Psoas muscle (tissue), 8 donors: ENCODE results near the gene MRPL40. TPM values are rescaled to one million over a fixed set of nuclear protein-coding genes. Genes with fewer than 3 reads are reported as not detected.
"Not testable (repeated sequence)": the region's sequence is repeated elsewhere in the genome, so short reads cannot be mapped to it uniquely, and the experiment has no call there.

Experiments
- ATAC-seq, 4 donors: fragments of 200-7000 bp; cut with Tn5 transposase; one replicate each; pipeline ENCODE4 v1.9.1; 2020; ENCODE audit warnings: moderate library complexity in 3 of 4, mild to moderate bottlenecking in 2 of 4
- DNase-seq, 2 donors: peaks; one replicate each; pipeline ENCODE4 v3.0.0-alpha.2; 2020
- H3K27ac ChIP-seq: fragments of 200-600 bp; one replicate; pipeline ENCODE4 v1.8.0; 2022
- H3K27me3 ChIP-seq, 3 donors: fragments of 200-600 bp in 1 of 3; one replicate each; pipeline versions ENCODE4 v1.6.1 to v1.8.0; 2013 to 2022; ENCODE audit warnings: low read length in 2 of 3, mild to moderate bottlenecking in 2 of 3, moderate library complexity in 1 of 3; ENCODE audit not compliant: insufficient read depth in 3 of 3
- H3K36me3 ChIP-seq, 2 donors: fragments of 200-600 bp in 1 of 2; one replicate each; pipeline versions ENCODE4 v1.6.1 to v1.8.0; 2013 to 2022; ENCODE audit warnings: low read depth in 1 of 2, mild to moderate bottlenecking in 1 of 2, moderate library complexity in 1 of 2; ENCODE audit not compliant: insufficient read depth in 1 of 2
- H3K4me1 ChIP-seq: fragments of 200-600 bp; one replicate; pipeline ENCODE4 v1.8.0; 2022
- H3K4me3 ChIP-seq: fragments of 200-600 bp; one replicate; pipeline ENCODE4 v1.8.0; 2022; ENCODE audit warnings: mild to moderate bottlenecking
- H3K9me3 ChIP-seq: fragments of 200-600 bp; one replicate; pipeline ENCODE4 v1.8.0; 2022
- WGBS, 3 donors: extraction: QIAGEN DNeasy Blood & Tissue Kit; methylation state at CpG; one replicate each; pipeline versions ENCODE4 v1.1.6 to v1.1.7; 2013; 5-methylcytosine and 5-hydroxymethylcytosine counted together
- intact Hi-C, 2 donors: fragments of 100-400 bp; cut with DNase I; formaldehyde crosslinking; loops; one replicate each; pipeline versions ENCODE4 v1.11.0 to v1.14.2; 2022
- polyA plus RNA-seq, 3 donors: library from polyadenylated mRNA; stranded (reverse); fragments of 200-250 nt; gene quantifications; one replicate each; pipeline ENCODE4 v1.2.3, GENCODE V29; 2013
- total RNA-seq, 4 donors: library from RNA; stranded (reverse); fragmentation: NEBNext Ultra II Directional in 2 of 4; extraction: Animal tissue kit (Norgen Biotek cat#: 25700) in 2 of 4; gene quantifications; one replicate each; pipeline versions ENCODE4 v1.2.1 to v1.2.4, GENCODE V29; 2021 to 2023
- TF ChIP-seq, protein P1 (sequence below): fragments of 200-600 bp; IDR thresholded peaks from one replicate; pipeline ENCODE4 v1.8.0; 2022; ENCODE audit warnings: antibody characterized with exemption
- donor health status: healthy with polysubstance abuse.
- donor health status: DM: no; HTN: no; CAD: no; lungs with moderate emphysema.
- donor health status: Bipolar disorder and iron deficiency.
- donor health status: healthy.
- donor health status: DM: yes; HTN: yes; CAD: no.
- donor health status: DM: no; HTN: no; CAD: no.
- donor health status: DM: no; HTN: no; CAD: no.
- donor health status: DM: yes; HTN: yes; CAD: no.

MRPL40 gene
- total and polyA plus RNA-seq, 7 donors: 45.8 to 78.6 (median 60.1) TPM

DNA sequence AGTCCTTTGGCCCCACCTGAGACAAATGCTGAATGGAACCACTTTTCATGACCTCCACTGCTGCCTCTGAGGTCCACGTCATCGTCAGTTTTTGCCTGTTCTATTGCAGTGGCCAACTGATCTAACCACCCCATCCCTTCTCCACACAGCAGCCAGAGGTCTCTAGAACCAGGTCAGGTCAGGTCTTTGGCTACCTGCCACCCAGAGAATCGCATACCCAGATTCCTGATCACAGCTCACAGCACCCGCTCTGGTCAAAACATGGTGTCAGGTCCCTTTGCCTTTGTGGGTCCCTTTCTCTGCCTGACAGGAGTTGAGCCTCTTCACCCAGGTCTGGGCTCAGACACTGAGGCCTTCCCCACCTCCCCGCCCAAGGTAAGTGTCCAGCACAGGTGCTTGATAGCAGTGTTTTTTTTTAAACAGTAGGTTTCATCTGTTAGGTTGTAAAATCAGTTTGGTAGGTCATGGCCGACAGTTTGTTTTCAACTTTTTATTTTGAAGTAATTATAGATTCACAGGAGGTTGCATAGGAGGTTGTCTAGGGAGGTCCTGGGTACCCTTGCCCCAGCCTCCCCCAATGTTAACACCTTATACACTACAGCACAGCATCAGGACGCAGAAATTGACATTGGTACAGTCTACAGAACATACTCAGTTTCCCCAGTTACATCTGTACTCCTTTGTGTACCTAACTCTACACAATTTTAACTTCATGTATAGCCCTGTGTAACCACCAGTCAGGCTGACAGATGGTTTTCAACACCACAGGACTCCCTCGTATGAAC lies 8.3 kb downstream of the MRPL40 start:
- peak; percentile 43 to 81 for DNase-seq
- TF ChIP-seq, protein P1, sequence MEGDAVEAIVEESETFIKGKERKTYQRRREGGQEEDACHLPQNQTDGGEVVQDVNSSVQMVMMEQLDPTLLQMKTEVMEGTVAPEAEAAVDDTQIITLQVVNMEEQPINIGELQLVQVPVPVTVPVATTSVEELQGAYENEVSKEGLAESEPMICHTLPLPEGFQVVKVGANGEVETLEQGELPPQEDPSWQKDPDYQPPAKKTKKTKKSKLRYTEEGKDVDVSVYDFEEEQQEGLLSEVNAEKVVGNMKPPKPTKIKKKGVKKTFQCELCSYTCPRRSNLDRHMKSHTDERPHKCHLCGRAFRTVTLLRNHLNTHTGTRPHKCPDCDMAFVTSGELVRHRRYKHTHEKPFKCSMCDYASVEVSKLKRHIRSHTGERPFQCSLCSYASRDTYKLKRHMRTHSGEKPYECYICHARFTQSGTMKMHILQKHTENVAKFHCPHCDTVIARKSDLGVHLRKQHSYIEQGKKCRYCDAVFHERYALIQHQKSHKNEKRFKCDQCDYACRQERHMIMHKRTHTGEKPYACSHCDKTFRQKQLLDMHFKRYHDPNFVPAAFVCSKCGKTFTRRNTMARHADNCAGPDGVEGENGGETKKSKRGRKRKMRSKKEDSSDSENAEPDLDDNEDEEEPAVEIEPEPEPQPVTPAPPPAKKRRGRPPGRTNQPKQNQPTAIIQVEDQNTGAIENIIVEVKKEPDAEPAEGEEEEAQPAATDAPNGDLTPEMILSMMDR: no peak
- peaks cover 65% of the 10 kb centered on the region for H3K4me1 ChIP-seq

DNA sequence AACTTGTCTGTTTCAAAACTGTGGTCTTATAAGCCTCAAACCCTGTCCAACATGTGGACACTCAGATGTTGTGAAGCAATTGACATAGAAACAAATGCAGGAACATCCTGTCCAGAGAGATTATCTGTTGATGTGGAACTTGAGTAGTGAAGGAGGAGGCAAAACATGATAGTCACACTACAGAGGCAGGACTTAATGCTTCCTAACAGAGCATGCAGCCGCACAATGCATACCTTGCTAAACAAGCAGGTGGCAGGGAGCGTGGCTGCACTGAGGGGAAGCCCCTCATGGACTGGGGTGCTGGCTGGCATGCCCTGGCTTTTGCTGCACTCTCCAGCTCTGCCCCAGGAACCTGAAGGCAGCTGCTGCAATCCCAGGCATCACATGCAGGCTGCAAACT lies 9.8 kb downstream of the MRPL40 start:
- Histone ChIP-seq H3K27ac (peak overlapping the region; percentile 73), H3K9me3 (no peaks in the 10 kb centered on the region), H3K4me3 (no peak overlapping the region), H3K36me3 (peaks cover 0 to 23% of the 10 kb centered on the region in 2 donors), H3K27me3 (no peaks in the 10 kb centered on the region), H3K4me1 (peaks cover 78% of the 10 kb centered on the region)
- peak; percentile 50 to 76 (median 72) for ATAC-seq
- intact Hi-C loops: loop anchor here (5.0 to 10.0 kb wide), 2 partner anchors 35 to 147 kb away; partner anchors contain the start of genes CDC45 (in 1 of the 2), CLTCL1 (in 1 of the 2) and UFD1 (in 1 of the 2)
- DNase-seq: peak in 1 of 2 donors; percentile 73
- TF ChIP-seq, protein P1: no peak
- 35 to 66% (median 35%) methylated on average over 2 of the region's 2 CpGs for WGBS, 3 donors

More for the DNA sequence above, 8.3 kb downstream of the MRPL40 start:
- Histone ChIP-seq H3K9me3 (no peaks in the 10 kb centered on the region), H3K27me3 (no peaks in the 10 kb centered on the region), H3K4me3 (no peak overlapping the region), H3K36me3 (peaks cover 0 to 39% of the 10 kb centered on the region in 2 donors), H3K27ac (peak overlapping the region; percentile 73)
- intact Hi-C loops: loop anchor here (5.0 to 10.0 kb wide), 2 partner anchors 37 to 146 kb away; partner anchors contain the start of genes CDC45 (in 1 of the 2), CLTCL1 (in 1 of the 2) and UFD1 (in 1 of the 2)
- 51 to 64% (median 57%) methylated on average over 8 of the region's 8 CpGs for WGBS, 3 donors
- ATAC-seq: peak; percentile 65 to 80 (median 78)

DNA sequence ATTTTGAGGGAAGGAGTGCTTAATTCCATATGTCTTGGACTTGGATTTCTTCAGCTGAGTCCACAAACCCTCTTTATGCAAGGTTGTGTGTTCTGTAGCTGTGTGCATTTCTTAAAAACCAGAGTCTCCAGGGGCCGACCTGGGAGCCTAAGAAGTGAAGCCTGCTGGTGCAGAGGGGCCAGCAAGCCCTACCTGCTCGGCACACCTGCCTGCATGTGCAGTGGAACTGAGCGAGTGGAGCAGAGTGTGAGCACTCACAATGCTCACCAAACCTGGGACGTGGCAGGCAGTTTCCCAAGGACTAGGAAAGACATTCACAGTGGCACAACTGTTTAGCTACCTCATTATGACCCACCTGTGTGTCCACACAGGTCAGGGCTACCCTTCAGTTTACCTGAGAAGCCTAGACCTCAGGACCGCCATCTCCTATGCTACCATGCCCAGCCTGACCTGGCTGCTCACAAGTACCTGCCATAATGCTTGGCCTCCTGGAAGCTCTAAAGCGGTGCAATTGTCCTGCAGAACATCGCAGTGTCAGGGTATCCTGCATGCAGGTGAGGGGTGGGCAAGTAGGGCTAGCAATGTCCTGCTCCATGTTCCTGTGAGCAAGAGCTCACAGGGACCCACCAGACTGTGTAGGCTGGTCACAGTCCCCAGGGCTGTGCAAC lies 11.3 kb downstream of the MRPL40 start:
- no peaks in the 10 kb centered on the region for H3K9me3 ChIP-seq
- peak overlapping the region; percentile 6 for H3K4me3 ChIP-seq
- peaks cover 0 to 18% of the 10 kb centered on the region in 2 donors for H3K36me3 ChIP-seq
- intact Hi-C loops: loop anchor here (5.0 to 10.0 kb wide), 2 partner anchors 34 to 149 kb away; partner anchors contain the start of genes CDC45 (in 1 of the 2), CLTCL1 (in 1 of the 2) and UFD1 (in 1 of the 2)
- H3K27me3 ChIP-seq: no peaks in the 10 kb centered on the region
- no peak for ATAC-seq
- TF ChIP-seq, protein P1: no peak
- DNase-seq: no peak
- H3K4me1 ChIP-seq: peaks cover 77% of the 10 kb centered on the region
- WGBS, 3 donors: 74 to 87% (median 82%) methylated on average over 7 of the region's 7 CpGs
- H3K27ac ChIP-seq: peak overlapping the region; percentile 20

DNA sequence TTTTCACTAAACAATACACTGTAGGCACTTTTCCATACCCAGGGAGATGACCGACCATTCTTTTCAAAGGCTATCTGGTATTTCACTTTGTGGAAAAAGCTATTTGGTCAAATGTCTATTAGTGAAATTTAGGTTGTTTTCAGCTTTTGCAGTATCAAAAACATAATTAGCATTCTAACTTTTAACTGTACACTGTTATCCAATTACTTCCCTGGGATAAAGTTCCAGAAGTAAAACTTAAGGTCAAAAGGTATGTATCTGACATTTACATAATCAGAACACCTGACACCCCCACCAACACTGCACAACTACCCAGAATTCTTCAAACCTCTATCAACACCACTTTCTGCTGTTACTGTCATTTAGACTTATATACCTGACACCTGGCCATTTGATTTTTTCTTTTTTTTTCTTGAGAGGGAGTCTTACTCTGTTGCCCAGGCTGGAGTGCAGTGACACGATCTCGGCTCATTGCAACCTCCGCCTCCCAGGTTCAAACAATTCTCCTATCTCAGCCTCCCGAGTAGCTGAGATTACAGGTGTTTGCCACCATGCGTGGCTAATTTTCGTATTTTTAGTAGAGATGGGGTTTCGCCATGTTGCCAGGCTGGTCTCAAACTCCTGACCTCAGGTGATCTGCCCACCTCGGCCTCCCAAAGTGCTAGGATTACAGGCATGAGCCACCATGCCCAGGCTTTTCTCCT lies 13.1 kb downstream of the MRPL40 start:
- not testable (repeated sequence) for H3K9me3 ChIP-seq, H3K27ac ChIP-seq, ATAC-seq, DNase-seq, H3K27me3 ChIP-seq
- H3K4me3 ChIP-seq: peak overlapping the region; percentile 94
- peaks cover 0 to 35% of the 10 kb centered on the region in 2 donors for H3K36me3 ChIP-seq
- intact Hi-C loops: loop anchor here (5.0 to 10.0 kb wide), 2 partner anchors 151 to 153 kb away; partner anchors contain the start of gene CLTCL1 (in 2 of the 2)
- H3K4me1 ChIP-seq: peaks cover 62% of the 10 kb centered on the region
- 84 to 90% (median 86%) methylated on average over 9 of the region's 9 CpGs for WGBS, 3 donors
